Stomach smooth muscle (tissue), 2 donors: ENCODE measurements around the gene MPHOSPH9.

Experiments used
- H3K27ac ChIP-seq: one replicate; pipeline ENCODE4 v1.7.0; 2013; ENCODE audit warnings: mild to moderate bottlenecking, low read length, inconsistent platforms
- H3K27me3 ChIP-seq, 2 donors: one replicate each; pipeline ENCODE4 v1.7.0; 2013; ENCODE audit warnings: low read length in 2 of 2; ENCODE audit not compliant: insufficient read depth in 2 of 2, control insufficient read depth in 1 of 2
- H3K36me3 ChIP-seq, 2 donors: one replicate each; pipeline ENCODE4 v1.7.0; 2013; ENCODE audit warnings: low read length in 2 of 2; ENCODE audit not compliant: control insufficient read depth in 2 of 2, insufficient read depth in 2 of 2
- H3K4me1 ChIP-seq: one replicate; pipeline ENCODE4 v1.7.0; 2013; ENCODE audit warnings: low read length; ENCODE audit not compliant: control insufficient read depth, insufficient read depth
- H3K4me3 ChIP-seq, 2 donors: one replicate each; pipeline ENCODE4 v1.7.0; 2013; ENCODE audit warnings: low read length in 2 of 2
- H3K9ac ChIP-seq, 2 donors: one replicate each; pipeline ENCODE4 v1.7.0; 2013; ENCODE audit warnings: low read length in 2 of 2, mild to moderate bottlenecking in 1 of 2
- H3K9me3 ChIP-seq, 2 donors: one replicate each; pipeline ENCODE4 v1.7.0; 2013; ENCODE audit warnings: low read length in 2 of 2; ENCODE audit not compliant: control insufficient read depth in 2 of 2
- donor health status: healthy.
- donor health status: Pancreatic carcinoma.

Gene MPHOSPH9, protein sequence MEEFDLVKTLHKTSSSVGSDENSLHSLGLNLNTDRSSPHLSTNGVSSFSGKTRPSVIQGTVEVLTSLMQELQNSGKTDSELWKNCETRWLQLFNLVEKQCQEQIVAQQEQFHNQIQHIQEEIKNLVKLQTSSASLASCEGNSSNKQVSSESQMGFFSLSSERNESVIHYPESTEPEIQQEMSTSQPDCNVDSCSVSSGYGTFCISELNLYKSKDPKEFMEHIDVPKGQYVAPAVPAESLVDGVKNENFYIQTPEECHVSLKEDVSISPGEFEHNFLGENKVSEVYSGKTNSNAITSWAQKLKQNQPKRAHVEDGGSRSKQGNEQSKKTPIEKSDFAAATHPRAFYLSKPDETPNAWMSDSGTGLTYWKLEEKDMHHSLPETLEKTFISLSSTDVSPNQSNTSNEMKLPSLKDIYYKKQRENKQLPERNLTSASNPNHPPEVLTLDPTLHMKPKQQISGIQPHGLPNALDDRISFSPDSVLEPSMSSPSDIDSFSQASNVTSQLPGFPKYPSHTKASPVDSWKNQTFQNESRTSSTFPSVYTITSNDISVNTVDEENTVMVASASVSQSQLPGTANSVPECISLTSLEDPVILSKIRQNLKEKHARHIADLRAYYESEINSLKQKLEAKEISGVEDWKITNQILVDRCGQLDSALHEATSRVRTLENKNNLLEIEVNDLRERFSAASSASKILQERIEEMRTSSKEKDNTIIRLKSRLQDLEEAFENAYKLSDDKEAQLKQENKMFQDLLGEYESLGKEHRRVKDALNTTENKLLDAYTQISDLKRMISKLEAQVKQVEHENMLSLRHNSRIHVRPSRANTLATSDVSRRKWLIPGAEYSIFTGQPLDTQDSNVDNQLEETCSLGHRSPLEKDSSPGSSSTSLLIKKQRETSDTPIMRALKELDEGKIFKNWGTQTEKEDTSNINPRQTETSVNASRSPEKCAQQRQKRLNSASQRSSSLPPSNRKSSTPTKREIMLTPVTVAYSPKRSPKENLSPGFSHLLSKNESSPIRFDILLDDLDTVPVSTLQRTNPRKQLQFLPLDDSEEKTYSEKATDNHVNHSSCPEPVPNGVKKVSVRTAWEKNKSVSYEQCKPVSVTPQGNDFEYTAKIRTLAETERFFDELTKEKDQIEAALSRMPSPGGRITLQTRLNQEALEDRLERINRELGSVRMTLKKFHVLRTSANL

DNA sequence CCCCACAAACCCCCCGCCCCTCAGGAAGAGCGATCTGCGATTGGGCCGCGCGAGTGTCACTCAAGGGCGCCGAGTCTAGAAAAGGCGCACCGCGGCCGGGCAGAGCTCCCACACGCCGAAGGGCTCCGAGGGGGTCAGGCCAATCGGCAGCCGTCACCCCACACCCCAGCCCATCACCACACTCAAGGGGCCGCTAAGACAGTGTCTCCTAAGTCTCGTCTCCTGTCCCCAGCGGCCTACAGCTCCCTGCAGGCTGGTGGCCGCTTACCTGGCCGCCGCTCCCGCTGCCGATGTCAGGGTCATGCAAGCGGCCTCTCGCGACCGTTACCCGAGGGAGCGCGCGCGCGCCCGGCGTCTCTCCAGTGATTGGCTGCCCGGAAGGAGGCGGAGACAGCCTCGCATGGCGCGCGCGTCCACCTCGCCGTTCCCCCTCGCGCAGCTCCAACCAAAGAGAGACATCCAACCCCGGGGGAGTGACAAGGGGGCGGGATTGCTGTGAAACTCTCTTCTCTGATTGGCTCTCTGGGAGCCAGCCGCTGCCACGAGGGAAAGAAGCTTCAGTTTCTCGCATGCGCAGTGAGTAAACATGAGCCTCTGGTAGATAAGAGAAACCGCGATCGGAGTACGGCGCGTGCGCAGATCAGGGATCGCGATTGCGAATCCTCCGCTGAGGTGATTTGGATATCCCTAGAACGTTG is at the start of gene MPHOSPH9, which contains the start of gene MTRFR:
Gene MPHOSPH9, minus strand, starts transcription at position 335 of the 698 bp plus-strand sequence. CDS start 2,777 bp downstream, outside the sequence.
Gene MTRFR, plus strand, starts transcription at position 630 of the 698 bp plus-strand sequence. CDS start 20,239 bp downstream, outside the sequence.
- Histone ChIP-seq H3K36me3 (peaks cover 0 to 2% of the 10 kb centered on the region in 2 donors), H3K9ac (peak within 1 kb of the TSS; percentile 96 to 97), H3K4me3 (peak within 1 kb of the TSS; percentile 98 to 100), H3K9me3 (no peaks in the 10 kb centered on the region), H3K27me3 (no peaks in the 10 kb centered on the region), H3K27ac (peak within 1 kb of the TSS; percentile 83), H3K4me1 (peaks cover 26% of the 10 kb centered on the region)

DNA sequence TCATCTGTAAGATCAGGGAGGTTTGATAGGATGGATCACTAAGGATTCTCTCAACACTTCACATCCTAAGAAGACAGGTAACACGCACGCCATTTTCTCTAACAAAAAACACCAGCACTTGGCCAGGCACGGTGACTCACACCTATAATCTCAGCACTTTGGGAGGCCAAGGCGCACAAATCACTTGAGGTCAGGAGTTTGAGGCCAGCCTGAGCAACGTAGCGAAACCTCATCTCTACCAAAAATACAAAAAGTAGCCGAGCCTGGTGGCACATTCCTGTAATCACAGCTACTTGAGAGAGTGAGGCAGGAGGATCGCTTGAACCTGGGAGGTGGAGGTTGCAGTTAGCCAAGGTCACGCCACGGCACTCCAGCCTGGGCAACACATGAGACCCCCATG is 49.2 kb upstream of the MPHOSPH9 start:
- H3K4me3 ChIP-seq, result no peak overlapping the region
- H3K27ac ChIP-seq, result no peak overlapping the region
- H3K9ac ChIP-seq, result no peak overlapping the region
- H3K4me1 ChIP-seq, result no peaks in the 10 kb centered on the region
- H3K27me3 ChIP-seq, result no peaks in the 10 kb centered on the region
- no peaks in the 10 kb centered on the region for H3K36me3 ChIP-seq
- no peaks in the 10 kb centered on the region for H3K9me3 ChIP-seq

DNA sequence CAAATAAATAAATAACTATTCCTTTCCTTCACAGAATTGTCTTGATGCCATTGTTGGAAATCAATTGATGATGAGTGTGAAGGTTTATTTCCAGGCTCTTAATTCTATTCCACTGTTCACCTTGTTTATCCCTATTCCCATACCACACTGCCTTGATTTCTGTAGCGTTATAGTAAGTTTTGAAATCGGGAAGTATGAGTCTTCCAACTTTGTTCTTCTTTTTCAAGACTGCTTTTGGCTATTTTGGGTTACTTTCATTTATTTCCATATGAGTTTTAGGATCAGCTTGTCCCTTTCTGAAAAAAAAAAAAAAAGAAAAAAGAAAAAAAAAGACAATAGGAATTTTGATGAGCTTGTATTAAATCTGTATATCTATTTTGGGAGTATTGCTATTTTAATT is 48.0 kb upstream of the MPHOSPH9 start:
- no peak overlapping the region for H3K27ac ChIP-seq
- no peak overlapping the region for H3K9ac ChIP-seq
- no peaks in the 10 kb centered on the region for H3K27me3 ChIP-seq
- H3K4me1 ChIP-seq, result no peaks in the 10 kb centered on the region
- H3K4me3 ChIP-seq, result no peak overlapping the region
- no peaks in the 10 kb centered on the region for H3K9me3 ChIP-seq
- no peaks in the 10 kb centered on the region for H3K36me3 ChIP-seq

DNA sequence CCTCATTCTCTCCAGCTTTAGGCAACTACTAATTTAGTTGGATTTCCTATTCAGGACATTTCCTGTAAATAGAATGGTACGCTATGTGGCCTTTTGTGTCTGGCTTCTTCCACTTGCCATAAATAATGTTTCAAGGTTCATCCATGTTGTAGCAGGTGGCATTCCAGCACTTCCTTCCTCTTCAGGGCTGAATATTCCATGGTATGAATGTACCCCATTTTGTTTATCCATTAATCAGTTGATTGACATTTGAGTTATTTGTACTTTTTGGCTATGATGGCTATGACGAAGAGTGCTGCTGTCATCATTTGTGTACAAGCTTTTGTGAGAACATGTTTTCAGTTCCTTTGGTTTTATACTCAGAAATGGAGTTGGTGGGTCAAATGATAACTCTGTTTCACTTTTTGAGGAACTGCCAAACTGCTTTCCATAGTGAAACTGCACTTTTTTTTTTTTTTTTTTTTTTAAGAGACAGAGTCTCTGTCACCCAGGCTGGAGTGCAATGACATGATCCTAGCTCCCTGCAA is 45.2 kb upstream of the MPHOSPH9 start:
- no peak overlapping the region for H3K9ac ChIP-seq
- no peak overlapping the region for H3K27ac ChIP-seq
- H3K9me3 ChIP-seq, result no peaks in the 10 kb centered on the region

DNA sequence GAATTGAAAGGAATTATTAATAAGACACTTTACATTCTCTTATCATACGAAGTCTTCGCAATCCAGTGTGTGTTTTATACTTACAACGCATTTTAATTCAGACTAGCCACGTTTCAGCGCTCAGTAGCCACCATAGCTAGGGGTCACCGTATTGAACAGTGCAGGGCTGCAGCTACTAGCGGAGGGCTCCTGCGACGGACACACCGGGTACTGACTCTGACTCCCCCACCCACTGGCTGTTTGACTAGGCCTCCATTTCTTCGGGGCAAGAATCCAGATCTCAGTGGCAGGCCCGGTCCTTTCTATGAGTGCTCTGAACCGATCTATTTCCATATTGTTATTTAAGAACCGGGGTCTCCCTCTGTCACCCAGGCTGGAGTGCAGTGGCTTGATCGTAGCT is 40.2 kb upstream of the MPHOSPH9 start:
- H3K9me3 ChIP-seq, result no peaks in the 10 kb centered on the region
- peaks cover 28% of the 10 kb centered on the region for H3K4me1 ChIP-seq
- no peaks in the 10 kb centered on the region for H3K36me3 ChIP-seq

More for the DNA sequence above, 45.2 kb upstream of the MPHOSPH9 start:
- H3K4me1 ChIP-seq, result no peaks in the 10 kb centered on the region
- H3K36me3 ChIP-seq, result no peaks in the 10 kb centered on the region
- no peak overlapping the region for H3K4me3 ChIP-seq
- no peaks in the 10 kb centered on the region for H3K27me3 ChIP-seq

DNA sequence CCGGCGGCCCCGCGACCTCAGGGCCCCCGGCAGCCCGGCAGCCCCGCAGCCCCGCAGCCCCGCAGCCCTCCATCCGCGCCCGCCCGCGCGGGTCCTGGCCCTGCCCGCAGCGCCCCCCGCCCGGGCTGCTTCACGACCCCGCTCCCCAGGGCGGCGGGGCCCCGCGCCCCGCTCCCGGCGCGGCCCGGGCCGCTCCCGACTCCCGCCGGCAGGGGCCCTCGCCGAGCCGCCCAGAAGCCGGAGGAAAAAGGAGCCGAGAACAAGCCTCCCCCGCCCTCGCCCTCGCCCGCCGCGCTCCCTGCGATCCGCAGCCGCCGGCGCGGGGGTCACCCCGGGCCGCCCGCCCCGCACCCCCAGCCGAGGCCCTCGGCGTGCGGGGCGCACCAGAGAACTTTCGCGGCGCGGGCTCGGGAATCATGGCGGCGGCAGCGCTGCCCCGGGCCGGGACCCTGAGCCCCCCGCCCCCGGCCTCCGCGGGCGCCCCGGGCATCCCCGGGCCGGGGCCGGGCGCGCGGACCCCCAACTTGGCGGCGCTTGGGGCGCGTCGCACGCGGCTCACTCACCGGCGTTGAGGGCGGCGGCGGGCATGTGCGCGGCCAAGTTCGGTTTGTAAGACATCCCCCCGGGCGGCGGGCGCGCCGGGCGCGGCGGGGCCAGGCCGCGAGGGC is 38.2 kb upstream of the MPHOSPH9 start:
- H3K27me3 ChIP-seq, result no peaks in the 10 kb centered on the region
- peaks cover 0 to 5% of the 10 kb centered on the region in 2 donors for H3K36me3 ChIP-seq
- peaks cover 28% of the 10 kb centered on the region for H3K4me1 ChIP-seq
- peak overlapping the region; percentile 78 to 88 for H3K4me3 ChIP-seq
- H3K9ac ChIP-seq, result peak overlapping the region in 1 of 2 donors; percentile 68
- no peak overlapping the region for H3K27ac ChIP-seq
- no peaks in the 10 kb centered on the region for H3K9me3 ChIP-seq

More for the DNA sequence above, 40.2 kb upstream of the MPHOSPH9 start:
- Histone ChIP-seq H3K9ac (no peak overlapping the region), H3K27me3 (no peaks in the 10 kb centered on the region), H3K4me3 (no peak overlapping the region), H3K27ac (no peak overlapping the region)

DNA sequence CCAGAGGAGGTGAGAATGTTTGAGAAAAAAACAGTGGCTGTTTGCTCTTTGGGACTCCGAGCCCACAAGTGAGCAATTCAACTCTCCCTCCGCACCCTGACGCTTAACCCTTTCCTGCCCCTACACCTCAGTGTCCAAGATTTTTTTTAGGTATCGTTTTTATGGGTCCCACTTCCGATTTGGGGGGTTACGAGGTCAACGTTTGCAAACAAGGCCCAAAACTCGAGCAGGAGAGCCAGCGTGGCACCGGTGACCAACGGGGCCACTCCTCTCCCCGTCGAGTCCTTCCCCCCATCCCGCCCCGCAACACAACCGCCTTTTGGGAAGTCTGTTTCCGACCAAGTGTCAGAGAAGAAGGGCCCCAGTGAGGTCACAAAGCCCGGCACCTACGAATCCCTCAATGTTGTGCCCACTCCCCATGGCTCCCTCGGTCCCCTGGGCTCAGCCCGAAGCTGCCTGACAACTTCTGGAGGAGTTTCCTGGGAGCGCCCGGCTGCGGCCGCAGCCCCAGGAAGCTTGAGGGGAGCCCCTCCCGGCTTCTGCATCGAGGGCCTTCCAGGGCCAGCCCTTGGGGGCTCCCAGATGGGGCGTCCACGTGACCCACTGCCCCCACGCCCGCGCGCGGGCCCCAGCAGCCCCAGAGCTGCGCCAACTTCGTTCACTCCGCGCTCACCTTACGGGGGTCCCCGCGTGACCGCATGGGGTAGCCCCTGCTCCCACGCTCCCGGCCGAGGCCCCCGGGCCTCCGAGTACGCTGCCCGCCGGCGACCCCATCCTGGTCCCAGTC is 37.5 kb upstream of the MPHOSPH9 start:
- peaks cover 28% of the 10 kb centered on the region for H3K4me1 ChIP-seq
- H3K9ac ChIP-seq, result peak overlapping the region; percentile 64 to 68
- peak overlapping the region; percentile 78 to 88 for H3K4me3 ChIP-seq
- H3K27me3 ChIP-seq, result no peaks in the 10 kb centered on the region
- H3K27ac ChIP-seq, result peak overlapping the region; percentile 71
- H3K9me3 ChIP-seq, result no peaks in the 10 kb centered on the region
- H3K36me3 ChIP-seq, result peaks cover 0 to 5% of the 10 kb centered on the region in 2 donors

DNA sequence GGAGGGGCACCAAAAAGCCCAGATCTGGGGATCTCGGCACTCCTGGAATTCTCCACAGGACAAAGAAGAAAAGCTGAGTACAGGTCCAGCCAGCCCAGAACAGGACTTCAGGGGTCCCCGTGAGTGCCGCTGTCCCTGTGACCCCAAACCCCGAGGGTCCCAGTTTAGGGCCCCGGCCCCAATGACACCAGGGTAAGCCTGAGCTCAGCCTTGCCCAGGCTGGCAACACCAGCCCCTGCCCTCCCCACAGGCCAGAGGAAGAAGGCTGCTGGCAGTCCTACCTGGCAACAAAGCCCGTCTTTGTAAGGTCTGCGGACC is 36.9 kb upstream of the MPHOSPH9 start:
- Histone ChIP-seq H3K9me3 (no peaks in the 10 kb centered on the region), H3K4me1 (peaks cover 28% of the 10 kb centered on the region), H3K9ac (peak overlapping the region; percentile 64 to 68), H3K27me3 (no peaks in the 10 kb centered on the region), H3K36me3 (peaks cover 0 to 5% of the 10 kb centered on the region in 2 donors), H3K27ac (peak overlapping the region; percentile 71), H3K4me3 (peak overlapping the region; percentile 78 to 88)

DNA sequence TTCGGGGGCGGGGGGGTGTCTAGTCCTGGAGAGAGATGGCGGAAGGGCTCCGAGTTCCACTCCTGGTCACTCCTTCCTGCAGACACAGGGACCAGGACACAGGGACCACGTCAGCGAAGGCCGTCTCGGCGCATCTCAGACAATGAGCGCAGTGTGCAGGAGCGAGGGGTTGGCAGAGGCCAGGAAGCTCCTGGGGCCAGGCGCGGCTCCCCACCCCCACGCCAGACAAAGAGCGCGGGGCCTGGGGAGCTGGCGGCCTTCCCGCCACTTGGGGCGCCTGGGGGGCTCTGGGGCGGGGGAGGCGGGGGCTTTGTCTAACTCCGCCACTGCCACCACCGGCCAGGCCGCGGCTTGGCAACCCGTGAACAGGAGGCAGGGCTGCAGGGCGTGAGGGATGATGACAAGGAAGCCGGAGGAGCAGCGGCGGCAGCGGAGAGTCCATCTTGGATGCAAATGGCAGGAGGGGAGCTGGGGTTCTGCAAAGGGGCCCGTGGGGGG is 36.5 kb upstream of the MPHOSPH9 start:
- Histone ChIP-seq H3K4me3 (peak overlapping the region; percentile 78 to 88), H3K27me3 (no peaks in the 10 kb centered on the region), H3K9me3 (no peaks in the 10 kb centered on the region), H3K36me3 (peaks cover 0 to 5% of the 10 kb centered on the region in 2 donors), H3K9ac (peak overlapping the region; percentile 64 to 68), H3K27ac (peak overlapping the region; percentile 71), H3K4me1 (peaks cover 28% of the 10 kb centered on the region)
